Stomach smooth muscle (tissue), 2 donors: ENCODE measurements around the gene MGST2.

Experiments used
- H3K27ac ChIP-seq: one replicate; pipeline ENCODE4 v1.7.0; 2013; ENCODE audit warnings: mild to moderate bottlenecking, low read length, inconsistent platforms
- H3K27me3 ChIP-seq, 2 donors: one replicate each; pipeline ENCODE4 v1.7.0; 2013; ENCODE audit warnings: low read length in 2 of 2; ENCODE audit not compliant: insufficient read depth in 2 of 2, control insufficient read depth in 1 of 2
- H3K36me3 ChIP-seq, 2 donors: one replicate each; pipeline ENCODE4 v1.7.0; 2013; ENCODE audit warnings: low read length in 2 of 2; ENCODE audit not compliant: control insufficient read depth in 2 of 2, insufficient read depth in 2 of 2
- H3K4me1 ChIP-seq: one replicate; pipeline ENCODE4 v1.7.0; 2013; ENCODE audit warnings: low read length; ENCODE audit not compliant: control insufficient read depth, insufficient read depth
- H3K4me3 ChIP-seq, 2 donors: one replicate each; pipeline ENCODE4 v1.7.0; 2013; ENCODE audit warnings: low read length in 2 of 2
- H3K9ac ChIP-seq, 2 donors: one replicate each; pipeline ENCODE4 v1.7.0; 2013; ENCODE audit warnings: low read length in 2 of 2, mild to moderate bottlenecking in 1 of 2
- H3K9me3 ChIP-seq, 2 donors: one replicate each; pipeline ENCODE4 v1.7.0; 2013; ENCODE audit warnings: low read length in 2 of 2; ENCODE audit not compliant: control insufficient read depth in 2 of 2
- donor health status: healthy.
- donor health status: Pancreatic carcinoma.

MGST2 gene

GRCh38 chr4:139645458-139645857 is 20.2 kb upstream of the MGST2 start:
- Histone ChIP-seq H3K9me3 (no peaks in the 10 kb centered on the region), H3K27ac (no peak overlapping the region), H3K4me1 (no peaks in the 10 kb centered on the region), H3K36me3 (no peaks in the 10 kb centered on the region), H3K9ac (no peak overlapping the region), H3K27me3 (no peaks in the 10 kb centered on the region), H3K4me3 (no peak overlapping the region)

GRCh38 chr4:139647184-139647583 is 18.4 kb upstream of the MGST2 start:
- no peak overlapping the region for H3K4me3 ChIP-seq
- H3K9ac ChIP-seq: no peak overlapping the region
- no peak overlapping the region for H3K27ac ChIP-seq

GRCh38 chr4:139647952-139648351 is 17.7 kb upstream of the MGST2 start:
- no peak overlapping the region for H3K9ac ChIP-seq
- H3K27me3 ChIP-seq: no peaks in the 10 kb centered on the region
- H3K36me3 ChIP-seq: no peaks in the 10 kb centered on the region
- H3K4me3 ChIP-seq: no peak overlapping the region
- peaks cover 6% of the 10 kb centered on the region for H3K4me1 ChIP-seq
- H3K27ac ChIP-seq: no peak overlapping the region
- H3K9me3 ChIP-seq: no peaks in the 10 kb centered on the region

More at GRCh38 chr4:139647184-139647583, 18.4 kb upstream of the MGST2 start:
- H3K36me3 ChIP-seq: no peaks in the 10 kb centered on the region
- no peaks in the 10 kb centered on the region for H3K9me3 ChIP-seq
- H3K4me1 ChIP-seq: peaks cover 6% of the 10 kb centered on the region
- no peaks in the 10 kb centered on the region for H3K27me3 ChIP-seq

DNA sequence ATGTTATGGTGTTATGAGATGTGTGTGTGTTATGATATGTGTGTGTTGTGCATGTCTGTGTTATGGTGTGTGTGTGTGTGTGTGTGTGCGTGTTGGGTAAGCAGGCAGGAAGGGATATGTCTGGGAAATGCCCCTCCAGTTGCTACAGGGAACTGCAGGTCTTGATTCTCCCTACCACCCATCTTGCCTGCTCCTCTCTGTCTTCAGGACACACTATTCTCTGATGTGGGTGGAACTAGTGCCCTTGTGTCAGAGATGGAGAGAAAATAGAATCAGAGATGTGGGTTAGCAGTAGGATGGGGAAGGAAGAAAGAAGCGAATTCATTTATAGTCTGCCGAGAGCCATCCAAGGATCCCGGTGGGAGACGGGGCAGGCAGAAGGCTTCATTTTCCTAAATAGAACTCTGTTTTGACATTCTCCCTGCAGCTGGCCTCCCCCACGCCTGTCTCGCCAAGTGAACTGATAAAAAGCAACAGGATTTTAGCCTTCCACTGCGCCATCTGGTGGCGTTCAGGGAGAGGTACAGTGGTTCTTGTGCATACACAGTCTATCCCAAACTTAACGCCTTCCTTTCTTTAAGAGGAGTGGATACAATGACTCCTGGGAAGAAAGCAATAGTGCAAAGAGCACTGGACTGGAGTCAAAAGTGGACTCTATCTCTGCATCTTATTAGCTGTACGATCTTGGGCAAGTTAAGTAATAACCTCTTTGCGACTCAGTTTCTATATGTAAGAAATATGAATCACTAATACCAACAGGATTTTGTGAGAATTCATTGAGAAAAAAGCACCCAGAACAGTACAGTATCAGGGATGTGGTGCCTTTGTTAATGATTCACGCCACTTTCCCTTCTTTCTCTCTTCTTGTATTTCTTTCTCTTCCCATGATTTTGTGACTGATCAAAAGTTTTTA is 14.1 kb upstream of the MGST2 start:
- H3K27ac ChIP-seq: no peak overlapping the region
- peak overlapping the region in 1 of 2 donors; percentile 36 for H3K9ac ChIP-seq
- H3K4me1 ChIP-seq: peaks cover 13% of the 10 kb centered on the region
- peak overlapping the region; percentile 41 to 62 for H3K4me3 ChIP-seq
- H3K36me3 ChIP-seq: no peaks in the 10 kb centered on the region
- H3K27me3 ChIP-seq: no peaks in the 10 kb centered on the region
- no peaks in the 10 kb centered on the region for H3K9me3 ChIP-seq

DNA sequence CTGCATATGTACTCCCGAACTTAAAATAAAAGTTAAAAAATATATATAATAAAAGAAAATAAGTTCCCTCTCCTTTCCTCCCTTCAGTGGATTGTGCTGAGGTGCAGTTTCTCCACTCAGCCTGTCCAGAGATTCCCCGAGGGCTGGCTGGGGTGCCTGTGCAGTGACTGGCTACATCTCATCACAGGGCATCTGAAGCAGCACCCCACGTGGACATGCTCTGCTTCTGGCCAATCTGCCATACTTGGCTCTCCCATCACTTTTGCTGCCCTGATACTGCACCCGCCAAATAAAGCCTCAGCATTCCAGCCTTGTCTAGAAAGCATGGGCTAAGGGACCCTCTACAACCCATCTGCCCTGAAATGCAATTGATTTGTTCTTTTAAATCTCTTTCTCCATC is 11.1 kb upstream of the MGST2 start:
- H3K27ac ChIP-seq: no peak overlapping the region
- H3K4me1 ChIP-seq: peaks cover 26% of the 10 kb centered on the region
- no peaks in the 10 kb centered on the region for H3K9me3 ChIP-seq
- no peak overlapping the region for H3K4me3 ChIP-seq
- H3K9ac ChIP-seq: no peak overlapping the region
- H3K36me3 ChIP-seq: no peaks in the 10 kb centered on the region
- H3K27me3 ChIP-seq: no peaks in the 10 kb centered on the region

DNA sequence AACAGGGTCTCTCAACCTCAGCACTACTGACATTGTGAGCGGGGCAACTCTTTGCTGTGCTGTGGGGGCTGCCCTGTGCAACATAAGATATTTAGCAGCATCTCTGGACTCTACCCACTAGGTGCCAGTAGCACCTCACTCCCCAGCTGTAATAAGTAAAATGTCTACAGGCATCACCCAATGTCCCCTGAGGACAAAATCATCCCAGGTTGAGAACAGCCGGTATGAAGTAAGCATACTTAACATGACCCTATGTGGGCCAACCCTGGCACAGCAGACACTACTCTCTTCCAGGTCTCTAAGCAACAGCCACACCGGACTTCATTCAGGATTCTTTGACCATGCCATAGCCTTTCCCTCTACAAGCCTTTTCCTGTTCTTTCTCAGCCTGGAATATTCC is 10.5 kb upstream of the MGST2 start:
- Histone ChIP-seq H3K9me3 (no peaks in the 10 kb centered on the region), H3K36me3 (no peaks in the 10 kb centered on the region), H3K4me1 (peaks cover 26% of the 10 kb centered on the region), H3K27ac (no peak overlapping the region), H3K27me3 (no peaks in the 10 kb centered on the region), H3K9ac (no peak overlapping the region), H3K4me3 (no peak overlapping the region)

GRCh38 chr4:139656614-139657486 is 8.8 kb upstream of the MGST2 start:
- Histone ChIP-seq H3K9ac (no peak overlapping the region), H3K4me1 (peaks cover 20% of the 10 kb centered on the region), H3K4me3 (no peak overlapping the region), H3K27ac (no peak overlapping the region), H3K27me3 (no peaks in the 10 kb centered on the region), H3K36me3 (no peaks in the 10 kb centered on the region), H3K9me3 (no peaks in the 10 kb centered on the region)

DNA sequence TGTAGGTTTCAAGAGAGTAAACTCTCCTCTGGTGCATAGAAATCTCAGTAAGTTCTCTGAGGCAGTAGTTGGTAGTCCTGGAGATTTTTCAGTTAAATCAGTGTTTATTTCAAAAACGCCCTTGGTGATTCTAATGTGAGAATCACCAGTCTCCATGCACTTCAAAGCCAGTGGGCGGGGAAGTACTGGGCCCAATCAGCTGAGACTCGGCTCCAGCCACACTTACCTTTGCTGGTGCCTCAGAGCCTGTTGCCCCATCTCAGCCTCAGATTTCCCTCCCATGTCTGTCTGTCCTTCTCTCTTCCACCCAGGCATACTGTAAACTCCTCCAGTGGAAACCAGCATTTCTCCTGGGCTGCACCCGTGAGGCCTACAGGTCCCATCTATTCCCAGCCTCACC is 7.4 kb upstream of the MGST2 start:
- no peak overlapping the region for H3K4me3 ChIP-seq
- no peaks in the 10 kb centered on the region for H3K36me3 ChIP-seq
- H3K27ac ChIP-seq: no peak overlapping the region
- H3K9me3 ChIP-seq: no peaks in the 10 kb centered on the region
- no peaks in the 10 kb centered on the region for H3K27me3 ChIP-seq
- H3K9ac ChIP-seq: no peak overlapping the region
- peaks cover 20% of the 10 kb centered on the region for H3K4me1 ChIP-seq

GRCh38 chr4:139658586-139659382 is 6.8 kb upstream of the MGST2 start:
- Histone ChIP-seq H3K27ac (no peak overlapping the region), H3K4me3 (no peak overlapping the region), H3K36me3 (no peaks in the 10 kb centered on the region)

GRCh38 chr4:139659735-139660424 is 5.7 kb upstream of the MGST2 start:
- H3K27me3 ChIP-seq: no peaks in the 10 kb centered on the region
- no peak overlapping the region for H3K4me3 ChIP-seq
- H3K9ac ChIP-seq: no peak overlapping the region
- peaks cover 20% of the 10 kb centered on the region for H3K4me1 ChIP-seq
- no peaks in the 10 kb centered on the region for H3K36me3 ChIP-seq
- H3K9me3 ChIP-seq: no peaks in the 10 kb centered on the region
- H3K27ac ChIP-seq: no peak overlapping the region

More at GRCh38 chr4:139658586-139659382, 6.8 kb upstream of the MGST2 start:
- Histone ChIP-seq H3K9me3 (no peaks in the 10 kb centered on the region), H3K27me3 (no peaks in the 10 kb centered on the region), H3K4me1 (peaks cover 20% of the 10 kb centered on the region), H3K9ac (no peak overlapping the region)
